SK-N-SH treated with all-trans-retinoic acid at 6 μM for 48 hours (cell line): ENCODE data around the gene EGLN1.

Experiments used
- ATAC-seq: fragments of 200-7000 bp; cut with Tn5 transposase; 3 replicates; pipeline ENCODE4 v1.9.1; 2020; ENCODE audit warnings: mild to moderate bottlenecking, moderate library complexity
- ARNTL ChIP-seq: fragments of 450-650 bp; formaldehyde crosslinking; IDR thresholded peaks from 2 replicates; pipeline ENCODE4 v1.5.0; 2020; ENCODE audit warnings: low read depth, mild to moderate bottlenecking, moderate library complexity, borderline replicate concordance
- BACH2 ChIP-seq: fragments of 250-450 bp; sonication (Bioruptor Pico); IDR thresholded peaks from 2 replicates; pipeline ENCODE4 v1.9.0; 2021; ENCODE audit warnings: mild to moderate bottlenecking, borderline replicate concordance
- CSDC2 ChIP-seq: fragments of 250-450 bp; sonication (Bioruptor Pico); IDR thresholded peaks from 2 replicates; pipeline ENCODE4 v1.5.0; 2020; ENCODE audit warnings: mild to moderate bottlenecking, moderate library complexity
- ESRRG ChIP-seq: fragments of 250-450 bp; sonication (Bioruptor Pico); IDR thresholded peaks from 2 replicates; pipeline ENCODE4 v1.6.1; 2021; ENCODE audit warnings: mild to moderate bottlenecking
- GLIS3 ChIP-seq: fragments of 250-450 bp; sonication (Bioruptor Pico); IDR thresholded peaks from 2 replicates; pipeline ENCODE4 v1.5.0; 2020; ENCODE audit warnings: mild to moderate bottlenecking, moderate library complexity
- ISL1 ChIP-seq: fragments of 250-450 bp; sonication (Bioruptor Pico); IDR thresholded peaks from 2 replicates; pipeline ENCODE4 v2.1.2; 2022; ENCODE audit warnings: mild to moderate bottlenecking, moderate library complexity
- OSR1 ChIP-seq: fragments of 250-450 bp; sonication (Bioruptor Pico); IDR thresholded peaks from 2 replicates; pipeline ENCODE4 v1.8.0; 2022; ENCODE audit warnings: moderate library complexity, mild to moderate bottlenecking, inconsistent platforms
- PPARA ChIP-seq: fragments of 250-450 bp; sonication (Bioruptor Pico); IDR thresholded peaks from 2 replicates; pipeline ENCODE4 v1.5.0; 2020; ENCODE audit warnings: mild to moderate bottlenecking, borderline replicate concordance
- RARB ChIP-seq: fragments of 250-450 bp; sonication (Bioruptor Pico); IDR thresholded peaks from 2 replicates; pipeline ENCODE4 v1.8.0; 2021; ENCODE audit warnings: mild to moderate bottlenecking, moderate library complexity
- SNAI2 ChIP-seq: fragments of 250-450 bp; sonication (Bioruptor Pico); IDR thresholded peaks from 2 replicates; pipeline ENCODE4 v1.5.0; 2020; ENCODE audit warnings: mild to moderate bottlenecking, moderate library complexity
- TCF4 ChIP-seq: fragments of 250-450 bp; sonication (Bioruptor Pico); IDR thresholded peaks from 2 replicates; pipeline ENCODE4 v1.8.0; 2021; ENCODE audit warnings: mild to moderate bottlenecking, moderate library complexity, borderline replicate concordance
- TOX ChIP-seq: fragments of 250-450 bp; sonication (Bioruptor Pico); IDR thresholded peaks from 2 replicates; pipeline ENCODE4 v1.8.0; 2021; ENCODE audit warnings: mild to moderate bottlenecking, moderate library complexity, borderline replicate concordance
- ZC3H10 ChIP-seq: fragments of 250-450 bp; sonication (Bioruptor Pico); IDR thresholded peaks from 2 replicates; pipeline ENCODE4 v1.5.1; 2021; ENCODE audit warnings: mild to moderate bottlenecking, moderate library complexity
- ZFP30 ChIP-seq: fragments of 450-650 bp; formaldehyde crosslinking; IDR thresholded peaks from 2 replicates; pipeline ENCODE4 v1.5.0; 2022; ENCODE audit warnings: mild to moderate bottlenecking, moderate library complexity
- ZNF565 ChIP-seq: fragments of 450-650 bp; formaldehyde crosslinking; conservative IDR thresholded peaks from 2 replicates; pipeline ENCODE4 v1.5.0; 2020; ENCODE audit warnings: low read depth, mild to moderate bottlenecking, moderate library complexity
- ZNF70 ChIP-seq: fragments of 450-650 bp; formaldehyde crosslinking; IDR thresholded peaks from 2 replicates; pipeline ENCODE4 v1.5.0; 2020; ENCODE audit warnings: mild to moderate bottlenecking, moderate library complexity
- ZNF8 ChIP-seq: fragments of 450-650 bp; formaldehyde crosslinking; IDR thresholded peaks from 2 replicates; pipeline ENCODE4 v1.5.0; 2020; ENCODE audit warnings: mild to moderate bottlenecking, moderate library complexity
- TF ChIP-seq, protein P1 (sequence below): fragments of 250-450 bp; sonication (Bioruptor Pico); IDR thresholded peaks from 2 replicates; pipeline ENCODE4 v1.8.0; 2020; ENCODE audit warnings: mild to moderate bottlenecking, moderate library complexity, borderline replicate concordance
- TF ChIP-seq, protein P2 (sequence below): fragments of 250-450 bp; sonication (Bioruptor Pico); IDR thresholded peaks from 2 replicates; pipeline ENCODE4 v1.5.1; 2020; ENCODE audit warnings: low read depth, mild to moderate bottlenecking, moderate library complexity
- TF ChIP-seq, protein P3 (sequence below): fragments of 250-450 bp; sonication (Bioruptor Pico); IDR thresholded peaks from 2 replicates; pipeline ENCODE4 v1.5.1; 2021; ENCODE audit warnings: mild to moderate bottlenecking, moderate library complexity
- TF ChIP-seq, protein P4 (sequence below): fragments of 250-450 bp; sonication (Bioruptor Pico); IDR thresholded peaks from 2 replicates; pipeline ENCODE4 v1.5.0; 2020; ENCODE audit warnings: mild to moderate bottlenecking, moderate library complexity

Gene EGLN1

DNA sequence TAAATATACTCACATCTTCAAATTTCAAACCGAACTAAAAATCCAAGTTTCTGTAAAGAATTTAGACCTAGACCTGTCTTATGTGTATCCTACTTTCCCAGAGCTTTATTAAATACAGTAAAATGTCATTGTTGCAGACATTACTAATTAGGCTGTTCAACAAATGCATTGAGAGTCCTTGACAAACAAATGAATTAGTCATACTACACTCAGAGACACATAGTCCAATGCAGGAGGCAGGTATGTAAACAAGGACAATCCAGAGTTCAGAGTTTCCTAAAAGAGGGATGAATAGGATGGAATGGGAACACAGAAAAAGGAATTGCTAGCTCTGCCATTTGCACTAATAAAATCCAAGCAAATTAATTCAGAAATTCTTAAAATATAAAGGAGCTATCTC lies 1.6 kb upstream of the EGLN1 start:
- ATAC-seq, result no peak
- TF ChIP-seq ZFP30, result no peak
- TF ChIP-seq, protein P1, sequence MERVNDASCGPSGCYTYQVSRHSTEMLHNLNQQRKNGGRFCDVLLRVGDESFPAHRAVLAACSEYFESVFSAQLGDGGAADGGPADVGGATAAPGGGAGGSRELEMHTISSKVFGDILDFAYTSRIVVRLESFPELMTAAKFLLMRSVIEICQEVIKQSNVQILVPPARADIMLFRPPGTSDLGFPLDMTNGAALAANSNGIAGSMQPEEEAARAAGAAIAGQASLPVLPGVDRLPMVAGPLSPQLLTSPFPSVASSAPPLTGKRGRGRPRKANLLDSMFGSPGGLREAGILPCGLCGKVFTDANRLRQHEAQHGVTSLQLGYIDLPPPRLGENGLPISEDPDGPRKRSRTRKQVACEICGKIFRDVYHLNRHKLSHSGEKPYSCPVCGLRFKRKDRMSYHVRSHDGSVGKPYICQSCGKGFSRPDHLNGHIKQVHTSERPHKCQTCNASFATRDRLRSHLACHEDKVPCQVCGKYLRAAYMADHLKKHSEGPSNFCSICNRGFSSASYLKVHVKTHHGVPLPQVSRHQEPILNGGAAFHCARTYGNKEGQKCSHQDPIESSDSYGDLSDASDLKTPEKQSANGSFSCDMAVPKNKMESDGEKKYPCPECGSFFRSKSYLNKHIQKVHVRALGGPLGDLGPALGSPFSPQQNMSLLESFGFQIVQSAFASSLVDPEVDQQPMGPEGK (CRISPR knock-in tag), result no peak
- TF ChIP-seq ZC3H10, result no peak
- no peak for TF ChIP-seq ARNTL
- TF ChIP-seq TOX, result no peak
- no peak for TF ChIP-seq RARB (CRISPR knock-in tag)

DNA sequence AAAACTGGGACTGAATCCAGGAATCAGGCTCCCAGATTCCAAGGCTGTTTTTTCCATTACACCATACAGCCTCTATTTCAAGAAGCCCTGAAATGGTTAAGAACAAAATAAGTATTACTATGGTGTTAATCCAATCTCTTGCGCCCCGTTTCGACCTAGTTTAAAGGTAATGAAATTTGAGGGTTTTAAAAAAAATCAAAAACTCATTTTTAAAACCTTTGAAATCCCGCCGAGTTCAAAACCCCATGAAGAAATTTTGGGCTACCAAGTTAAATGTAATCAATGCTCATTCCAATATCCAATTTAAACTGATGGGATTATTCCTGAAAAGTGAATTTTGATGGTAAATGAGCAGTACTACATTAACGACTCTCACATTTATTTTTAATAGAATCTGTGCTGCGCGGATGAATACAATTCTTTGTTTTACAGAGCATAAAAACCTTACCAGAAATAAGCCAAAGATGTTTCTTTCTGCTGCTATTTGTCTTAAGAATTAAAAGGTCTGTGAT lies 767 bp upstream of the EGLN1 start:
- no peak for ATAC-seq
- TF ChIP-seq TCF4 (CRISPR knock-in tag) (no peak), ZC3H10 (no peak), ZFP30 (no peak), ISL1 (no peak), OSR1 (CRISPR knock-in tag) (no peak), ZNF70 (CRISPR knock-in tag) (peak; percentile 97)

DNA sequence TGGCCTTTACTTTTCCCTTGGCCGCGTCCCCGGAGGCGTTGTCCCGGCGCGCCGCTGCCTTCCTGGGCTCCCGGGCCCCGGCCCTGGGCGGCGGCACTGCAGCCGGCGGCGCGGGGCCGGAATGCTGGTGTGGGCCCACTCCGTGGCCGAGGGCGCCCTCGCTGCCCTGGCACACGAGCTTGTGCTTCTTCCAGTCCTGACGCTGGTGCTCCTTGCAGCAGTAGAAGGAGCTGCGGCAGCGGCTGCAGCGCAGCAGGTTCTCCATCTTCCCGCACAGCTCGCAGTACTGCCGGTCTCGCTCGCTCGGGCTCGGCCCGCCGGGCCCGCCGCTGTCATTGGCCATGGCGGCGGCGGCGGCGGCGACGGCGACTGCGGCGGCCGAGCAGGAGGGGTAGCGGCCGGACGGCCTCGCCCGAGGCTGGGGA lies 529 bp downstream of the EGLN1 start:
- TF ChIP-seq CSDC2 (CRISPR knock-in tag) (no peak), PPARA (CRISPR knock-in tag) (no peak), ZNF70 (CRISPR knock-in tag) (no peak), GLIS3 (CRISPR knock-in tag) (no peak), TOX (no peak), ESRRG (CRISPR knock-in tag) (no peak), ZNF565 (CRISPR knock-in tag) (no peak), RARB (CRISPR knock-in tag) (no peak), SNAI2 (CRISPR knock-in tag) (no peak), ZNF8 (CRISPR knock-in tag) (no peak), ZC3H10 (no peak), ARNTL (no peak), BACH2 (no peak), TCF4 (CRISPR knock-in tag) (no peak)
- TF ChIP-seq, protein P2, sequence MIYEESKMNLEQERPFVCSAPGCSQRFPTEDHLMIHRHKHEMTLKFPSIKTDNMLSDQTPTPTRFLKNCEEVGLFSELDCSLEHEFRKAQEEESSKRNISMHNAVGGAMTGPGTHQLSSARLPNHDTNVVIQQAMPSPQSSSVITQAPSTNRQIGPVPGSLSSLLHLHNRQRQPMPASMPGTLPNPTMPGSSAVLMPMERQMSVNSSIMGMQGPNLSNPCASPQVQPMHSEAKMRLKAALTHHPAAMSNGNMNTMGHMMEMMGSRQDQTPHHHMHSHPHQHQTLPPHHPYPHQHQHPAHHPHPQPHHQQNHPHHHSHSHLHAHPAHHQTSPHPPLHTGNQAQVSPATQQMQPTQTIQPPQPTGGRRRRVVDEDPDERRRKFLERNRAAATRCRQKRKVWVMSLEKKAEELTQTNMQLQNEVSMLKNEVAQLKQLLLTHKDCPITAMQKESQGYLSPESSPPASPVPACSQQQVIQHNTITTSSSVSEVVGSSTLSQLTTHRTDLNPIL (CRISPR knock-in tag), result no peak
- TF ChIP-seq, protein P1 (CRISPR knock-in tag), result no peak
- TF ChIP-seq, protein P3, sequence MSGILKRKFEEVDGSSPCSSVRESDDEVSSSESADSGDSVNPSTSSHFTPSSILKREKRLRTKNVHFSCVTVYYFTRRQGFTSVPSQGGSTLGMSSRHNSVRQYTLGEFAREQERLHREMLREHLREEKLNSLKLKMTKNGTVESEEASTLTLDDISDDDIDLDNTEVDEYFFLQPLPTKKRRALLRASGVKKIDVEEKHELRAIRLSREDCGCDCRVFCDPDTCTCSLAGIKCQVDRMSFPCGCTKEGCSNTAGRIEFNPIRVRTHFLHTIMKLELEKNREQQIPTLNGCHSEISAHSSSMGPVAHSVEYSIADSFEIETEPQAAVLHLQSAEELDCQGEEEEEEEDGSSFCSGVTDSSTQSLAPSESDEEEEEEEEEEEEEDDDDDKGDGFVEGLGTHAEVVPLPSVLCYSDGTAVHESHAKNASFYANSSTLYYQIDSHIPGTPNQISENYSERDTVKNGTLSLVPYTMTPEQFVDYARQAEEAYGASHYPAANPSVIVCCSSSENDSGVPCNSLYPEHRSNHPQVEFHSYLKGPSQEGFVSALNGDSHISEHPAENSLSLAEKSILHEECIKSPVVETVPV (CRISPR knock-in tag), result no peak
- TF ChIP-seq, protein P4, sequence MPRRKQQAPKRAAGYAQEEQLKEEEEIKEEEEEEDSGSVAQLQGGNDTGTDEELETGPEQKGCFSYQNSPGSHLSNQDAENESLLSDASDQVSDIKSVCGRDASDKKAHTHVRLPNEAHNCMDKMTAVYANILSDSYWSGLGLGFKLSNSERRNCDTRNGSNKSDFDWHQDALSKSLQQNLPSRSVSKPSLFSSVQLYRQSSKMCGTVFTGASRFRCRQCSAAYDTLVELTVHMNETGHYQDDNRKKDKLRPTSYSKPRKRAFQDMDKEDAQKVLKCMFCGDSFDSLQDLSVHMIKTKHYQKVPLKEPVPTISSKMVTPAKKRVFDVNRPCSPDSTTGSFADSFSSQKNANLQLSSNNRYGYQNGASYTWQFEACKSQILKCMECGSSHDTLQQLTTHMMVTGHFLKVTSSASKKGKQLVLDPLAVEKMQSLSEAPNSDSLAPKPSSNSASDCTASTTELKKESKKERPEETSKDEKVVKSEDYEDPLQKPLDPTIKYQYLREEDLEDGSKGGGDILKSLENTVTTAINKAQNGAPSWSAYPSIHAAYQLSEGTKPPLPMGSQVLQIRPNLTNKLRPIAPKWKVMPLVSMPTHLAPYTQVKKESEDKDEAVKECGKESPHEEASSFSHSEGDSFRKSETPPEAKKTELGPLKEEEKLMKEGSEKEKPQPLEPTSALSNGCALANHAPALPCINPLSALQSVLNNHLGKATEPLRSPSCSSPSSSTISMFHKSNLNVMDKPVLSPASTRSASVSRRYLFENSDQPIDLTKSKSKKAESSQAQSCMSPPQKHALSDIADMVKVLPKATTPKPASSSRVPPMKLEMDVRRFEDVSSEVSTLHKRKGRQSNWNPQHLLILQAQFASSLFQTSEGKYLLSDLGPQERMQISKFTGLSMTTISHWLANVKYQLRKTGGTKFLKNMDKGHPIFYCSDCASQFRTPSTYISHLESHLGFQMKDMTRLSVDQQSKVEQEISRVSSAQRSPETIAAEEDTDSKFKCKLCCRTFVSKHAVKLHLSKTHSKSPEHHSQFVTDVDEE (CRISPR knock-in tag), result no peak
- ATAC-seq, result peak; percentile 38
